Islet precursor cell (in vitro differentiated cells): Measurements from ENCODE around the gene SEPTIN11.
"Not testable (repeated sequence)": the region's sequence is repeated elsewhere in the genome, so short reads cannot be mapped to it uniquely, and the experiment has no call there.

Experiments used
- DNase-seq: peaks from one replicate; pipeline ENCODE4 v3.0.0-alpha.2; 2018

SEPTIN11 gene

DNA sequence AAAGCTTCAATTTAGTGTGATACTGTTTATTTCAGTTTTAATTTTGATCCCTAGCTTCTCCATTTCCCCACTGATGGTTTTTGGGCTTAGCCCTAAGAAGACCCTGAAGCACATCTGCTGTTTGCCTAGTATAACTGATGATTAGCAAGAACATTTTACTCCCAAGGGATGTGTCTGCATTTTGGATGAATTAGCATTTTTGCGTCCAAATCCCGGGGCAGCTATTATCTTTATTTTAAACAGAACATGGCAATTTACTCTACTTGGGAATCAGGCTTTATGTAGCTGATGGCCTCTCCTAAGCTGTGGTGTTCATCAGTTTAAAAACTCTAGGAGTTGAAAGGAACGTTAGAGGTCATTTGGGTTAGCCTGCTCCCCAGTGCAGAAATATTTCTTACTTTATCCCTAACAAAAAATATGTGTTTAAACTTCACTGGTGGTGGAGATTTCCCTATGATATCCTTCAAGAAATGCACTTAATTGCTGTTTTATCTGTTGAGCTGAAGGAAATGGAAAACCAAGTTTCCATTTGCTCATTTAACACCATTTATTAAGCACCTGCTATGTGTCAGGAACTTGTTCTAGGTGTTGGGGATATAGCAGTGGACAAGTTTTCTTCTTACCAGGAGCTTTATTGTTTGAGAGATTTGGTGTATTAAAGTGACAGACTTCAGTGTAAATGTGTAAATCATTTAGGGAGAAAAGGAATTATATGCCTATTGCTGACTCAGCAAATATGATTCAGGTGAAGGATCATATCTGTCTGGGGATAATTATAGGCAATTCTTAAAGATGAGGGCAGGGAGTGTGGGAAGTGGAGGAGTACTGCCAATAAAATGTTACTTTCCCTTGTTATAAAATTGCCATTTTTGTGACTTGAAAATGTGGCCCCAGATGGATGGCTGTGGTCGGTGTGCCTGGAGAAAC is 3.4 kb downstream of the SEPTIN11 start:
- DNase-seq = no peak

DNA sequence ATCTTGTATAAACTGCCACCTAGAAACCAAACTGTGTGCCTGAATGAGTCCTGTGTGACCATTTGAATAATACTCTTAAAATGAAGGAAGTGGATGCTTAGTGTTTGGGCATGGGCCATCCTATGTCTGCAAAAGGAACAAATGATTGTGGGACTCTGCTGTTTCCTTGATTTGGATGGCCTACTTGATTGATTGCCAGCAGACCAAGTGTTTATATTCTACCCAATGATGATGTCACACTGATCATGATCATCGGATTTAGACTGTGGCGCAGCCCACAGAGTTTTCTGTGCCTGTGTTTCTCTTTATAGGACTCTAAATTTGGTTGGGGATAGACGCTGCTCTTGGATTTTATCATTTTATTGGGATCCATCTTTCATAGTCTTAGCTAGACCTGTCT is 4.4 kb downstream of the SEPTIN11 start:
- DNase-seq = no peak

DNA sequence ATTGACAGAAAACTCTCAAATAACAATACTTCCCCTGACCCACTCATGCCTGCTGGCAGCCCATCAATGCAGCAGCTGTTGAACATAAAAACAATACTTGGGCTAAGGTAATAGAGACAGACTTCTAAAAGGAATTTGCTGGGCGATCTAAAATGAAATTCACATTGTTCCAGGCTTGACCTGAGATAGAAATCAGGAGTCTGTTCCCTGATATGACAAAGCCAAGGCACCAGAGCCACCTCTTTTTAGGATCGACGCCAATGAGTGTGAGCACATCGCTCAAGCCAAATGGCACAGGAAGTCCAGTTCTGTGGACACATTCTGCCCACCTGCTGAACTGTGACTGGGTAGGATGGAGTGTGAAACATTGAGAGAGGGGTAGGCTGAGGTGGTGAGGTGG is 4.9 kb downstream of the SEPTIN11 start:
- DNase-seq = no peak

DNA sequence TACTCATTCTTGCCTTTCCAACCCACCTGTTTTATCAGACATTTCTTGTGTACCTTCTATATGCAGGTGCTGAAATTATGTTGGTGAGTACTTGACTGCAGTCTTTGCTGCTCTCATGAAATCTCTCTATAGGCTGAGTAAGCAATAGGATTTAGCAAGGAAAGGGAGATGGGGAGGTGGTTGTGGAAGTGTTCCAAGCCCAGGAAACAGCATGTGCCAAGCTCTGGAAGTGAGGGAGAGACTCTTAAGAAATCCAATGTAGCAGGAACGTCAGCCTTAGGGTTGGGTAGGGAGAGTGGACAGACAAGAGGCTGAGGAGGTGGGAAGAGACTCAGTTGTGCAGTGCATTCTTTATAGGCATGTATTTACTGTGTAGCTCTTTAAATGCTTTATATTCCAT is 5.6 kb downstream of the SEPTIN11 start:
- no peak for DNase-seq

DNA sequence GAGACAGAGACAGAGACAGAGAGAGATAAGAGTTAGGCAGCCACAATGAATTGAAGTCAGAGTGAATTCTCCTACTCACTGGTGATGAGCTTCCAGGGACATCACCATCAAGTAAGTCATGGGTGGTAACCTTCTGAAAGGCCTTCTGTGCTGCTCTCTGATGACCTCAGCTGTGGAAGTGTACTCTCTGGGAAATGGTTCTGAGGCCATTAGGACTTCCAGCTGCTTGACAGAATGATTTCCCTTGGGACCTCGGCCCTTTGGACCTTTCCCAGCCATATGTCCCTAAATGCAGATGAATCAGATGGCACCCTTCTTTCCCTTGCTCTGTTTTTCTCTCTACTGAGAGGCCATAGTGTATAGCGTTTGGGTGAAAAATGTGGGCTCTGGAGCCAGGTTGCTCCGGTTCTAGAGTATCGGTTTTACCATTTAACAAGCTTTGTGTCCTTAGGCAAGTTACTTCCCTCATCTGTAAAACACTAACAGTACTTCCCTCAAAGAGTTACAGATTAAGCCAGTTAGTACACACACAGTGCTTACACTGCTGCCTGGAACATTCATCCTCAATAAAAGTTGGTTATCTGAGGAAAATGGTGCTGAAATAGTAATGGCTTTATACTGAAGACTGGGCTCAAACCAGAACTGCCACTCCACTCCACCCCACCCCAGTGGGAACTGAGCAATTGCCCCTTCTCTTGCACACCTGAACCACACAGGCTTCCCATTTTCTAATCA is 7.6 kb downstream of the SEPTIN11 start:
- no peak for DNase-seq

DNA sequence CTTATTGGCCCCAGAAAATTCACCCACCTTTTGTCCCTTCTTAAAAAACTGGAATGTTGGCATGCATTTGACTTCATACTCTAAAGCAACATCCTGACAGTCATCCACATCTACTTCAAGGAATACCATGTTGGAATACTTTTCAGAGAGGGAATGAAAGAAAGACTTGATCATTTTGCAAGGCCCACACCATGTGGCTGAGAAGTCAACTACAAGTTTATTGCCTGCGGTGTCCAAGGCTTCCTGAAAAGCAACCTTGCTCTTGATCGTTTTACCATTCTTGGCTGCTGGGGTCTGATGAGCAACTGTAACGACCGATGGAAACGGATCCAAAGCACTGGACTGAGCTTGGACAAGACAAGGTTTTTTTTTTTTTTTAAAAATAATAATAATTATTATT is 9.3 kb downstream of the SEPTIN11 start:
- no peak for DNase-seq

DNA sequence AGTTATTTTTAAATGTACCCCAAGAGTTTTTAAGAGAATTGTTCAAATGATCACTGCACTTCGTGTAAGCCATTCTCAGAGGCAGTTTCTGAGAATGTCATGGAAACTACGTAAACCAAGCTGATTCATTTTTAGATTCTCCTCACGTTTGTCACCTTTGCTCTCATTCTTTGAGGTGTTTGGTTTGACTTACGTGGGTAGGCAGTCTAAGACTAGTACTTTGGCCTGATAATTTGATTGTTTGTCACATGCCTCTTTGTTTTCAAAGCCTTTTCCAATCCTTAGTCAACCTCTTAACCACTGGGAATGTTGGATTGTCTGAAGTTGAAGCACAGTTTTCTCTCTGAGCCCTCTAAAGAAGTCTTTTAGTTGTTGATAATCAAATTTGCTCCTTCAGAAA is 10.5 kb downstream of the SEPTIN11 start:
- DNase-seq = no peak

DNA sequence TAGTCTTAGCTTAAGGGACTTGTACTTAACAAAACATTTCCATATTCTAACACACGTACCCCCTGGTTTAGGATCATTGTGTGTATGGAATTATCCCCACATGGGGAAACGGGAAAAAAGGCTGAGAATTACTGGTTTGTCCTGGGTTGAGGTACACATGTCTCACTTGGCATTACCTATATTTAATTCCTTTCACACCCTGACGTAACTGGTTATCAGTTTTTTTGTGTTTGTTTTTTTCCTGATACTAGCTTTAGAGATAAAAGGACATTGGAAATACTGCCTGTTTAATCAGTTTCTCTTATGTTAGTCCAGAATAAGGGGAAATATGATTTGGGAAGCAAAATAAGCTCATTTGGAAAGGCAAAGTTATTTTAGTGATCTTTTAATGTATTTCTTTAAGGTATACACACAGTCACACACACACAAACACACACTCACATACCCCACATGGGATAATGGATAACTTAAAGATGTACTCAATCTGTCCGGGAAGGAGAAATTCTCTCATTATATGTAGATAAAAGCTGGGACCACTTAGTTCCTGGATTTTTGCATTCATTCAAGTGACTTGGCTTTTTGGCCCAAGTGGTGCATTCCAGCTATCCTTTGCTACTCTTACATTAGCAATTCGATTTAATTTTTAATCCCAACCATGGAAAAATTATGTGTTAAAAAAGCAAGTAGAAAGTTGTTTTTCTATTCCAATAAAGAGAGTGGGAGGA is 13.0 kb downstream of the SEPTIN11 start:
- no peak for DNase-seq

DNA sequence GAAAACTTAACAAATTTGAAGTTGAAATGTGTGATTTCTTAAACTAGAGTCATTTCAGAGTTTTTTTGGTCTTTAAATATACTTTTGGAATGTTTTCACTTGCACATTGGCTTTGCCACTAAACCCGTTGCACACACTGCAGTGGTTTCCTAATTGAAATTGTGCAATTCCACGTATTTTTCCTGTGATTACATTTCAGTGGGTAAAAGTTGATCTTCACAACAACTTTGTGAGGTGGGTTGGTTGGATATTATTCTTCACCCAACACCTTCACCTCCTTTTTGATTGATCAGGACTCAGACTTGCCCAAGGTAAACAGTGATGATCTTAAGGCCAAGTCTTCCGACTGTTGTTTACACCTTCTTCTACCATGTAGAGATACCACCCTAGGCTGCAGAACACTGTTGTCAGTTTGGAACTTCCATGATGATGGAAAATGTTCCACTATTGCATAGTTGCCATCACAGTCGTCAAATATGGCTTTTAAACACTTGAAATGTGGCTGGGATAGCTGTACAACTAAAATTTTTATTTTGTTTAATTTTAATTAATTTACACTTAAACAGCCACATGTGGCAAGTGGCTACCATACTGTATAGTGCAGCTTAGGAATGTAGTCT is 13.7 kb downstream of the SEPTIN11 start:
- no peak for DNase-seq

DNA sequence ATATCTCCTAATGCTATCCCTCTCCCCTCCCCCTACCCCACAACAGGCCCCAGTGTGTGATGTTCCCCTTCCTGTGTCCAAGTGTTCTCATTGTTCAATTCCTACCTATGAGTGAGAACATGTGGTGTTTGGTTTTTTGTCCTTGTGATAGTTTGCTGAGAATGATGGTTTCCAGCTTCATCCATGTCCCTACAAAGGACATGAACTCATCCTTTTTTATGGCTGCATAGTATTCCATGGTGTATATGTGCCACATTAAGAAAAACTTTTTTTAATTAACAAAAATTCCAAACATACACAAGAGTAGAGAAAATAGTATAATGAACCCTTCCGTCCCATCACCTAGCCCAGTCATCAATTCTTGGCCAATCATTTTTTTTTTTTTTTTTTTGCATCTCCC is 14.4 kb downstream of the SEPTIN11 start:
- not testable (repeated sequence) for DNase-seq

DNA sequence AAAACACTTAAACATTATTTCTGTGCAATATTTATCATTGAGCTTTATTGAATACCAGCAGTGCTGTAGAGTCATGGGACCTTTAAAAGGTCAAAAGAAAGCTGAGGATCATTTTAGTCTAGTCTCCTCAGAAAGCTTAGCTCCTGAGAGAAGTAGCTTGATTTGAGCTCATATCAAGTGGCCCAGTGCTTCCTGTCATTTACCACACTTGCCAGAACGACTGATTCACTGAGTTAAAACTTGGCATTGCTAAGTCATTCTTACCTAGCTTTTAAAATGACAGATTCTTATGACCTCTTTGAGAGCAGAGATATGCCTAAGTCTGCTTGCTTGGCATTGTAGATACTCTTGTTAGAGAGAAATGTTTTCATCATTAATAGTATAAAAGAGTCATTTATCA is 15.2 kb downstream of the SEPTIN11 start:
- DNase-seq = no peak

DNA sequence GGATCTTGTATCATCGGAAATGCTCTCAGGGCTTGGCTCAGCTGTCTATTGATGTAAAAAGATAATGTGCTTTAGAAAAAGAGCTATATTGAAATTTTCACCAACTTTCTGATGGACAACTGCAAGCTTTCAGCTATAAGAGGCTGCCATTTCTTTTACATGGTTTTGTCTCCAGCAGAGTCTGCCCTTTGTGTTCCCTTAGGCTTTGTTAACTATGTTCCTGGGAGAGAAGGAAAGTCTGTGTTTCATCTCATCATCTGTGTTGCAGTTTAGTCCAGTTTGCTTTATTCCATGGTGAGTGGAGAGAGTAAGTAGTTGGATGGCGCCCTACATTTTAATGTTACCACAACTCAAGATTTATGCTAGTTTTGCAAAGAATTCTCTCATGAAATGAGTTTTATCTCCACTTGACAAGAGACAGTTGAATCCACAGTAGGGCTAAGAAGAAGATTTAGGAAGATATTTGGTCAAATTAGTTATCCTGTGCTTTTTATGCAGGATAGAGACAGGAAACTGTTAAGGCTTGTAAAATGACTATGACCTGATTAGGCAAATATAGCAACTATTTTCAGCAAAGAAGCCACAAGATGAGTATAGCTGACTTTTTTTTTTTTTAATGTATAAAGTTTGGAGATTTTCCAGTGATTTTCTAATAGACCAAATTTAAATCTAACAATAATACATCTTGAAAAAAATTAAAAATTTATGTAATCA is 16.5 kb downstream of the SEPTIN11 start:
- no peak for DNase-seq

DNA sequence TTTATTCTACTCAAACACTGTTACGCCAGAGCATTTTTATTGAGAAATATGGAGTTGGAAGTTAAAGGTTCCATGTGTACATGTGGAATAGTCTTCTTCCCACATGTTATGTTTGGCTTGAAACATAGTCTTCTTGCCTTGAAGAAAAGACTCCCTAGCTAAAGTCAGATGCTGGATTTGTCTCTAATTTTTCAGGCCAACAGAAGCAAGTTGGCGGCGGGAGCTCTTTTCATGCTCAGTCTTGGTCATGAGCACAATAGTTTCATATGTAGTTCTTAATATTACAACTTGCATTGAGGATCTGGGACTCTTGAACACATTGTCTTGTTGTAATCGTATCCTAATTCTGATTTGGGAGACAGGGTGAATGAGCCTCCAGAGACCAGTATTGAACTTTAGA is 19.4 kb downstream of the SEPTIN11 start:
- DNase-seq = no peak

DNA sequence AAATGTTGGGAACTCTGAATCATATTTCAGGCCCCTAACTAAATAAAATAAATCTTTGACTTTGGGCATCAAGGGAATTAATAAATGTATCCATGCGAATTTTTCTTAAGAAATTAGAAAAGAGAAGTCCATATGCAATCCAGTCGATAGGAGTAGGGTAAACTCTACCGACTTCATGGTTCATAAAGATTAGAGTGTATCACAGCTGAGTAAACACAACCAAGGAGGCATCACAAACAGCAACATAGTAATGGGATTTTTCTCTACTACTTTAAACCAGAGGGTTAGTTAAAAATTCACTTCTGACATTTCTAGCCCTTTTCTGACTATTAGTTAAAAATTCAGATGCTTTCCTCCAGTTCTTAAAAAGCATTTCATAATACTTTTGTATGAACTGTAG is 19.9 kb downstream of the SEPTIN11 start:
- DNase-seq = no peak

DNA sequence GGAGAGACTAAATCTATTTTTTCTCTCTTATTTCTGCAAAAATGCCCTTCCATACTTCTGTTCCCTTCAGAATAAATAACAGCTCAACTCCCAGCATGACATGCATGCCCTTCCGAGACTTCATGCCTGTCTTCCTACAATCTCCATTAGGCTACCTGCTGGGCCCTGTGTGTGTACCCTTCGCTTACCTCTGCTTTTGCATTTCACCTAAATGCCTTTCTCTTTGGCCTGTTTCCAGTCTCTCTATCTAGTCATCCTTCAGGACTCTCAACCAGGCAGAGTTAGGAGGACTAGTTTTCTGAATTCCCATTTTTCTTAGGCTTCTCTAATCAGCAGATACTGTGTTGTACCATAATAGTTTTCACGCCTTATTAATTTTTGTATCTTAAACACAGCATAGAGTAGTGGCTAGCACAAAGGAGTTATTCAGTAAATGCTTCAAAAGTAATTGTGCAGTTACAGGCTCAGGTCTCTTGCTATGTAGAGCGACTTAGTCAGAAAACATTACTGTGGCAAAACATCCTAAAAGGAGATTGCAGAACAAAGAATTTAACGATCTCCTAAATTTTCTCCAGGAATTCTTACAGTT is 20.5 kb downstream of the SEPTIN11 start:
- no peak for DNase-seq

DNA sequence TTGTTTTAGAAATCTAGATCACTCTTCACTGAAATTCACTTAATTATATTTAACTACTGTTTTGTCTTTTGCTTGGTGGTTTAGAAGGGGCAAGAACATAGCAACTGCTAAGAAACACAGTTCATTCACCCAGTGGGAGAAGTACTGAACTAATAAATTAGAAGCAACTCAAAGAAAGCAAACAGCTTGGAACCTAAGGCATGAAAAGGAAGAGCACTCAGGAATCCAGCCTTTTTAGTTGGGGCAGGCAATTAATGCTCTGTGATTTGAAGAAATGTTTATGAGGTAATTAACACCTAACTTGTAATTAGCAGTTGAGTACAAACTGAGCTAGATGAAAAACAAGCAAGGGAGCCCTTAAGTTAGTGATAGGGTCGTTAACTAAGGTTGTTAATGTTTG is 22.8 kb downstream of the SEPTIN11 start:
- DNase-seq = no peak

DNA sequence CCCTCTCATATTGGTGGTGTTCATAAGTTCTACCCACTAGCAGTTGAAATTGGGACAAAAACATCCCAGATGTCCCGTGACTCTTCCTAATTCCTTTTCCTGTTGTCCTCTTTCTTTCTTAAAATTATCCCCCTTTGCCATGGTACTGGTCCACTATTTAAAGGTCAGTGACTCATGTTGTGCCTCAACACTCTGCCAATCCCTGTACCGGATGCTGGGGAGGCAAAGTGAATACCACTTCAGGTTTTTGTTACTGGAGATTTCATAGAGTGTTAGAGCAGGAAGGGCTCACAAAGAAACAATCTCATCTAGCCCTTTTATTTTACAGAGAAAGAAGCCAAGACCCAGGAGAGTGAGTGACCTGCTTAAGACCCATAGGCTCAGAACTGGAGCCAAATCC is 24.6 kb downstream of the SEPTIN11 start:
- DNase-seq = no peak

DNA sequence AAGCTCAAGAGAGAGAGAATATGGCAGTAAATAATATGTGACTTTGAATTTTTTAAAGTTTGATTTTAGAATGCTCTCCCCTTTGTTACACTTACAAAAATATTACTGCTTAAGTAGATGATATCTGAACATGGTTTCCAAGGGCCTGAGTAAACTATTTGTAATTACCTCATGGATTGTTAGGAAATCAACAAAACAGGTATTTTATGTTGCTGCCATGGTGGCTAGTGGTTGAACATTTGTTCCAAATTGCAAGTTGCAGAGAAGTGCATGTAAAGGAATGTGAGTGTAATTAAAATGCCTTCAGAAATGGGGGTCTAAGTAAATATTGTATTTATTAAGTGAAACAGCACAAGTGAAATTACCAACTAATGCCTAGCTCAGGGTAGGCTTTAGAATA is 27.6 kb downstream of the SEPTIN11 start:
- DNase-seq = no peak

DNA sequence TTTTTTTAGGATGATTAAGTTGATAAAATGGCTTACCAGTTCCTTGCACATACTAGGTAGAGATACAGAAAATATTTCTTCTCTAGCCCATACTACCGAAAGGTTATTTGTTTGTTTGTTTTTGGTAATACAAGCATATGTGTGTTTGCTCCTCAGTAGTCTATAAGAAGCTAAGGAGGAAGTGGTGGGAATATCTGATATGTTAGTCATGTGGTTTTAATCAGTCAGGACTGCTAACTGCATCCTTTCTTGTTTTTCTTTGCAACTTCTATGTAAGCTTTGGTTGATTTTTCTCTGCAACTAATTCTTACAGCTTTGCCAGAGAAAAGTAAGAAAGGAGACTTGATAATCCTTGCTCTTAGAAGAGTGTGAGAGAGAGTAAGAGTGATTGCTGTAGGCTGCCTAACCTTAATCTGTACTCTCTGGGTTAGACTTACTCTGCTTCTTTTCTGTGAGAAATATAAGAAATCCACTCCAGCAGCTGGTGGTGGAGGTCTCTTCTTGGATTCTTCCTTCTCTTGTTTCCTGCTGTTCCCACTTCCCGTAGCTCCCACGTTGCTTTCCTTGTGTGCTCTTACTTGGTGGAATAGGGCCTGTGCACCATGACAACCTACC is 28.3 kb downstream of the SEPTIN11 start:
- no peak for DNase-seq

DNA sequence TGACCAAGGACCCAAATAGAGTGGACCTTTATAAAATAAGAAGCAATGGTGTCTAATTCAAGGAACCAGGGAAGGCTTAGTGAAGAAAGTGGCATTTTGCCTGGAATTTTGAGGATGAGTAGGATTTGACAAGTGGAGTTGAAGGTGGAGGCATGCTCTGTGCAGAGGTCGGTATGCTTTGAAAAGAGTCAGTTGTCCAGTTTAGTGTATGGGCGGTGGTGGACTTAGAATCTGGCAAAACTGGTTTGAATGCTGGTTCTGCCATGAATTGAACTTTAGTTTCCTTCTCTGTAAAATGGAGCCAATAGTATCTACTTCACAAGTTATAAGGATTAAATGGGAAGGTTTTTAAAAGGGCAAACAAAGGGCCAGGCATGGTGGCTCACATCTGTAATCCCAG is 29.7 kb downstream of the SEPTIN11 start:
- no peak for DNase-seq

DNA sequence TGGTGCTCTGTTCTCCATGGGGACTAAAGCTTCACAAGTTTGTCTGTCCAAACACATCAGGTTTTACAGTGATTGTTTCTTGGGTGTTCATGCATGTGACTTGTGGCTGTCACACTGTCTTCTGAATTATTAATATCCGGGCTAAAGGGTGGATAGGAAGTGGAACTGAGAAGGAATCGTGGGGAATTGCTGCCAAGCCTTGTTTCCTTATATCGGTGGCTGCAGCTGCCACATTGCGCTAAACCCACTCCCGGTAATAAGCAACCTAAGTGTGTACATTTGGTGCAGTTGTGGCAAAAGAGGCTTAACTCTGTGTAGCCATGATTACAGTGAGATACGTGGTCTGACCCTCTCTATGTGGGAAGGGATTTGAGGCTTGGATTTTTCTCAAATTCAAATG is 30.7 kb downstream of the SEPTIN11 start:
- DNase-seq = no peak

DNA sequence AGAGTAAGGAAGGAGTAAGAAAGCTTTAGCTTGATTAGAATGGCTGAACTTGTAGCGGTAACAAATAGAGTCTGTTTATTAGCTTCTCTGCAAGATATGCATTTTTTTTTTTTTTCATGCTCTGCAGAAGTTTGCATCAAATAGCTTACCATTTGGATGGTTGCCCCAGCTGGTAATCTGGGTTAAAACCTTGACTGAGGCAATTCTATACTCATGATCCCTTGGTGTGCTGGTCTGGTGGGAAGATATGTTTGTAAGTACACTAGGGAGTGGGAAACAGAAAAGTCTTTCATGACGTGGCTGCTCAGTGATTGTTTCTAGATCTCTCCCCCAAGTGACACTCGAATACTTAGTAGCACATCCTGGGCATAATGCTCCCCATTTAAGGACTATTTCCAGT is 32.1 kb downstream of the SEPTIN11 start:
- no peak for DNase-seq
